Measurements from ENCODE around the gene SKP1.

SKP1 gene

DNA sequence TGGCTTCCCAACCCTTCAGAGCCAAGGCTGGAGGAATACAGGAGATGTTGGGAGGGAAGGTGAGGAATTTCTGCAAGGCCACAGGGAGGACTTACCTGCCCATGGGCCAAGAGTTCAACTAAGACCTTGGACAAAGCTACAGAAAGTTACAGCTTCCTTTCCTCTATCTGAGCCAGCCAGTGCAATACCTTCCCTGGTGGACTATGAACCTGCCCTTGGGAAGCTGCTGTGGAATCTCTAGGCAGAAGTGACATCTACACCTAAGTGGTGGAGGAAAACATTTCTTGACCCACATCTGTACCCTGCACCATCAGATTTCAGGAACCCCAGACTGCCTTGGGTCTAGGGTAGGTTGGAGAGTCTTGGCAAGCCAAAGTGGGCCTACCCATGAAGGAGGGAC lies 6.7 kb upstream of the SKP1 start:
- H3K9me3 ChIP-seq = no peaks in the 10 kb centered on the region
- no peak overlapping the region for H3K27ac ChIP-seq
- H3K27me3 ChIP-seq = peaks cover 5% of the 10 kb centered on the region
- H3K4me3 ChIP-seq (ENCODE audit: low read depth in 1 of 2, low read length in 1 of 2) = no peak overlapping the region
- no peaks in the 10 kb centered on the region for H3K36me3 ChIP-seq
- no peak for TF ChIP-seq CTCF (IDR thresholded peaks at IDR 0.05)
- no peaks in the 10 kb centered on the region for H3K4me1 ChIP-seq (ENCODE audit: control insufficient read depth in 1 of 2, insufficient read depth in 1 of 2, low read depth in 1 of 2, low read length in 1 of 2)

DNA sequence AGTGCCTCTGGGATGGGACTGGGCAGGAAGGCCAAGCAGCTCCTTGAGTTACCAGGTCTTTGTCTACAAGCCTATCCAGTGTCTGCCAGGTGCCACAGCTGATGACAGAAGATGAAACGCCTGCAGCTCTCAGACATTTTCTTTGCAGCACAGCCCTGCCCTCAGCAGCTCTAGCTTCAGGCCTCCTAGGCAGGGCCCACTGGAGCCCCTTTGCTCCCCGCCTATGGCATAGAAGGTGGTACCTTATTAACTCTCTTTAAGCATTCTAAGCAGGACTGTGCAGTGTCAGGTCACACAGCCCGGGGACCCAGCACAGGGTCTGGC lies 1.3 kb upstream of the SKP1 start:
- Histone ChIP-seq H3K36me3 (peaks cover 7% of the 10 kb centered on the region), H3K9me3 (no peaks in the 10 kb centered on the region), H3K27me3 (peaks cover 5% of the 10 kb centered on the region), H3K27ac (peak overlapping the region; percentile 99), H3K4me3 (ENCODE audit: low read depth in 1 of 2, low read length in 1 of 2) (no peak overlapping the region), H3K4me1 (ENCODE audit: control insufficient read depth in 1 of 2, insufficient read depth in 1 of 2, low read depth in 1 of 2, low read length in 1 of 2) (peaks cover 22 to 28% of the 10 kb centered on the region in 2 experiments)
- TF ChIP-seq CTCF (IDR thresholded peaks at IDR 0.05) = no peak

DNA sequence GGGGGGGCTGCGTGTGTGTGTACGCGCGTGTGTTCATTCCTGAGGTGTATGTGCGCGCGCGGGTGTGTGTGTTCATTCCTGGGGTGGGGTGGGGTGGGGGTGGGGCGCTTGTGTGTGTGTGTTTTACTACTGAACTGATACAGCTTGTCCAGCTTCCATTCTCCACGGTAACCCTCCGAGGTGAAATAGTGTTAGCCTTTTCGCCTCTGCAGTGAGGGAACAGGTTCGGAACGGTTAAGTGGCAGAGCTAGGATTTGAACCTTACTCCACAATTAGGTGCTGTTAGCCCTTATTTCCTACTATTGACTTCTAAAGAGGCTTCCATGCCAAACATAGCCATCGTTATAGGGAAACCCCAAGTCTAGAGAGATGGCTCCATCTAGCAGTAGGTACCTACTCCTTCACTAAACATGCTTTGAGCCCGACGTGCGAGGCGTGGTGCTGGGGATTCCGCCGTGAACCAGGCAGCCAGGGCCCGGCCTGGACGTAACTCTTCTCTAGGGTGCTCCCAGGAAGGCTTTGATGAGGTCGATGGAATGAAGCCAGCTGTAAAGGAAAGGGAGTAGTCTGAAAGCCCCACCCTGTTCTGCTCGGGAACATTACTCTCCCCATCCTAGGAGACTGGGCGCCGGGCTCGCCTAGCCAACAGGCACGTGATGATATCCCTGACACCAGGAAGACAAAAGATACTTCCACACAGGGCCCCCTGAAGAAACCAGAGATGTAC lies 782 bp upstream of the SKP1 start:
- Histone ChIP-seq H3K9me3 (no peaks in the 10 kb centered on the region), H3K27ac (peak overlapping the region; percentile 99), H3K27me3 (peaks cover 5% of the 10 kb centered on the region), H3K4me1 (ENCODE audit: control insufficient read depth in 1 of 2, insufficient read depth in 1 of 2, low read depth in 1 of 2, low read length in 1 of 2) (peaks cover 22 to 28% of the 10 kb centered on the region in 2 experiments), H3K4me3 (ENCODE audit: low read depth in 1 of 2, low read length in 1 of 2) (peak overlapping the region; percentile 85 to 93), H3K36me3 (peaks cover 12% of the 10 kb centered on the region)
- TF ChIP-seq CTCF (IDR thresholded peaks at IDR 0.05) = no peak

GRCh38 chr5:134175921-134176510 lies 734 bp downstream of the SKP1 start:
- H3K4me1 ChIP-seq (ENCODE audit: control insufficient read depth in 1 of 2, insufficient read depth in 1 of 2, low read depth in 1 of 2, low read length in 1 of 2) = peaks cover 22 to 28% of the 10 kb centered on the region in 2 experiments
- no peak for TF ChIP-seq CTCF (IDR thresholded peaks at IDR 0.05)
- peak overlapping the region; percentile 85 to 93 for H3K4me3 ChIP-seq (ENCODE audit: low read depth in 1 of 2, low read length in 1 of 2)
- H3K27ac ChIP-seq = peak overlapping the region; percentile 99
- H3K27me3 ChIP-seq = peaks cover 5% of the 10 kb centered on the region
- no peaks in the 10 kb centered on the region for H3K9me3 ChIP-seq
- H3K36me3 ChIP-seq = peaks cover 27% of the 10 kb centered on the region

GRCh38 chr5:134174841-134175839 lies 1.6 kb downstream of the SKP1 start:
- Histone ChIP-seq H3K36me3 (peaks cover 36% of the 10 kb centered on the region), H3K9me3 (no peaks in the 10 kb centered on the region), H3K4me3 (ENCODE audit: low read depth in 1 of 2, low read length in 1 of 2) (peak overlapping the region; percentile 85 to 93), H3K27me3 (peaks cover 5% of the 10 kb centered on the region), H3K4me1 (ENCODE audit: control insufficient read depth in 1 of 2, insufficient read depth in 1 of 2, low read depth in 1 of 2, low read length in 1 of 2) (peaks cover 22 to 28% of the 10 kb centered on the region in 2 experiments), H3K27ac (peak overlapping the region; percentile 99)
- TF ChIP-seq CTCF (IDR thresholded peaks at IDR 0.05) = no peak

Measured in neutrophil (primary cell).